ENCODE measurements around the gene LRP6.

Gene LRP6

DNA sequence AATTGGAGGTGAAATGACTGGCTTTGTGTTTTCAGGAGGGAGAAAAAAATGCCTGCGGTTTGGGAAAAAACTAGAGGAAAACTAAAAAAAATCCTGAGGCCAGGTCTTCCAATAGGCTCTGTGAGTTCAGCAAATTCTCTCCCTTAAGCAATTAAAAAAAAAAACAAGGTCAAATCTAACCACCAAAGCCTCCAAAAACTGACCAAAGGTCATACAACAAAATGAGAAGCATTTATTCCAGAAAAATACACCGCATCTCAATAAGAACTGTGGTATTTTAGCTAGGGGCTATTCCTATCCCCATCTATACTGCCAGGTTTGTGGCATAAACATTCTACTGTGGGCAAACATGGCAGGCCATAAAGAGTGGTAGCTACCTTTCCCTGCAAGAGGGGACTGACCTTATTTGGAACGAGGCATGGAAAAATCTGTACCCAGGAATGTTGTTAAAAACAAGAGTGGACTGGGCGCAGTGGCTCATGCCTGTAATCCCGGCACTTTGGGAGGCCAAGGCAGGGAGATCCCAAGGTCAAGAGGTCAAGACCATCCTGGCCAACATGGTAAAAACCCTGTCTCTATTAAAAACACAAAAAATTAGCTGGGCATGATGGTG lies 60.0 kb downstream of the LRP6 start:
- Histone ChIP-seq H3K27me3 (ENCODE audit: insufficient read depth, low read length, poor library complexity, severe bottlenecking) (no peaks in the 10 kb centered on the region), H3K4me1 (ENCODE audit: insufficient read depth, low read length, poor library complexity, severe bottlenecking) (no peaks in the 10 kb centered on the region), H3K9me3 (ENCODE audit: insufficient read depth, low read depth, low read length) (no peaks in the 10 kb centered on the region), H3K4me3 (ENCODE audit: low read length, poor library complexity, severe bottlenecking) (no peak overlapping the region), H4K20me1 (ENCODE audit: insufficient read depth, low read length, poor library complexity, severe bottlenecking) (no peaks in the 10 kb centered on the region), H3F3A (ENCODE audit: low read depth) (no peaks in the 10 kb centered on the region), H3K36me3 (ENCODE audit: insufficient read depth, low read length) (no peaks in the 10 kb centered on the region), H3K9me2 (replicated peaks; ENCODE audit: low read depth, low read length) (no peaks in the 10 kb centered on the region), H2AFZ (ENCODE audit: low read length) (no peak overlapping the region), H3K9ac (ENCODE audit: low read depth, low read length, poor library complexity, severe bottlenecking) (no peak overlapping the region), H3K4me2 (ENCODE audit: low read depth, low read length, poor library complexity, severe bottlenecking) (no peak overlapping the region), H3K79me2 (ENCODE audit: insufficient read depth, low read length) (no peaks in the 10 kb centered on the region)
- TF ChIP-seq EZH2phosphoT487 (IDR thresholded peaks at IDR 0.05; ENCODE audit: borderline replicate concordance): no peak
- TF ChIP-seq, protein P1, sequence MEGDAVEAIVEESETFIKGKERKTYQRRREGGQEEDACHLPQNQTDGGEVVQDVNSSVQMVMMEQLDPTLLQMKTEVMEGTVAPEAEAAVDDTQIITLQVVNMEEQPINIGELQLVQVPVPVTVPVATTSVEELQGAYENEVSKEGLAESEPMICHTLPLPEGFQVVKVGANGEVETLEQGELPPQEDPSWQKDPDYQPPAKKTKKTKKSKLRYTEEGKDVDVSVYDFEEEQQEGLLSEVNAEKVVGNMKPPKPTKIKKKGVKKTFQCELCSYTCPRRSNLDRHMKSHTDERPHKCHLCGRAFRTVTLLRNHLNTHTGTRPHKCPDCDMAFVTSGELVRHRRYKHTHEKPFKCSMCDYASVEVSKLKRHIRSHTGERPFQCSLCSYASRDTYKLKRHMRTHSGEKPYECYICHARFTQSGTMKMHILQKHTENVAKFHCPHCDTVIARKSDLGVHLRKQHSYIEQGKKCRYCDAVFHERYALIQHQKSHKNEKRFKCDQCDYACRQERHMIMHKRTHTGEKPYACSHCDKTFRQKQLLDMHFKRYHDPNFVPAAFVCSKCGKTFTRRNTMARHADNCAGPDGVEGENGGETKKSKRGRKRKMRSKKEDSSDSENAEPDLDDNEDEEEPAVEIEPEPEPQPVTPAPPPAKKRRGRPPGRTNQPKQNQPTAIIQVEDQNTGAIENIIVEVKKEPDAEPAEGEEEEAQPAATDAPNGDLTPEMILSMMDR (conservative IDR thresholded peaks at IDR 0.05; ENCODE audit: low read length): no peak

DNA sequence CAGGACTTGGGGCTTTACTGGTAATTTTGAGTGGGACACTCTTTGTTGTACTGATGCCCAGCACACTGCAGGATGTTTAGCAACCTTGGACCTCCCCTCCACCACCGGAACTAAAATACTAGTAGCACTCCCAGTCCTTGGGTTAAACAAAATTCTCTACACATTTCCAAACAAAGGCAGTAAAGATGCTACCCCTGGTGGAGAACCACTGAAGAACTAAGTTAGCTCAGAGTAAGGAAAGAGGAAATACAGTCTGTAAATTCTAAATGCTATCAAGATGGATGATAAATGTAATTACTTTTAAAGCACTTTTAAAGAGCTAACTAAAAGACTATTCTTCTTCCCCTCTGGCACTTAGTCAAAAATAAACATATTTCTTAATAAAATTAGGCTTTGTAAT lies 64.1 kb downstream of the LRP6 start:
- no peak overlapping the region for H2AFZ ChIP-seq (ENCODE audit: low read length)
- no peaks in the 10 kb centered on the region for H3K9me3 ChIP-seq (ENCODE audit: insufficient read depth, low read depth, low read length)
- H3K9me2 ChIP-seq (replicated peaks; ENCODE audit: low read depth, low read length): no peaks in the 10 kb centered on the region
- no peaks in the 10 kb centered on the region for H3K4me1 ChIP-seq (ENCODE audit: insufficient read depth, low read length, poor library complexity, severe bottlenecking)
- H3K36me3 ChIP-seq (ENCODE audit: insufficient read depth, low read length): no peaks in the 10 kb centered on the region; the same call in 1 of the 2 replicates
- H3K4me3 ChIP-seq (ENCODE audit: low read length, poor library complexity, severe bottlenecking): no peak overlapping the region
- TF ChIP-seq, protein P1 (conservative IDR thresholded peaks at IDR 0.05; ENCODE audit: low read length): no peak
- no peak for TF ChIP-seq EZH2phosphoT487 (IDR thresholded peaks at IDR 0.05; ENCODE audit: borderline replicate concordance)
- no peak overlapping the region for H3K9ac ChIP-seq (ENCODE audit: low read depth, low read length, poor library complexity, severe bottlenecking)
- no peaks in the 10 kb centered on the region for H4K20me1 ChIP-seq (ENCODE audit: insufficient read depth, low read length, poor library complexity, severe bottlenecking)
- H3F3A ChIP-seq (ENCODE audit: low read depth): no peaks in the 10 kb centered on the region
- no peaks in the 10 kb centered on the region for H3K79me2 ChIP-seq (ENCODE audit: insufficient read depth, low read length)
- H3K27me3 ChIP-seq (ENCODE audit: insufficient read depth, low read length, poor library complexity, severe bottlenecking): no peaks in the 10 kb centered on the region
- H3K4me2 ChIP-seq (ENCODE audit: low read depth, low read length, poor library complexity, severe bottlenecking): no peak overlapping the region

DNA sequence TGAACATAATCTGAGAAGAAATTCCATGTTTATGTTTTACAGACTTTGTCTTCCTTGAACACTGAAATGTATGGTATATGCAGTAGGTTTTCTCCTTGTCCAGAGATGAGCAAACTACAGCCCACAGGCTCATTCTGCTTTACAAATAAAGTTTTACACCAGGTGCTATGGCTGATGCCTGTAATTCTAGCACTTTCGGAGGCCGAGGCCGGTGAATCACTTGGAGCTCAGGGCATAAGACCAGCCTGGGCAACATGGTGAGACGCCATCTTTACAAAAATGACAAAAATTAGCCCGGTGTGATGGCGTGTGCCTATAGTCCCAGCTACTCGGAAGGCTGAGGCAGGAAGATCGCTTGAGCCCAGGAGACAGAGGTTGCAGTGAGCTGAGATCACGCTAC lies 64.7 kb downstream of the LRP6 start:
- no peak overlapping the region for H2AFZ ChIP-seq (ENCODE audit: low read length)
- no peaks in the 10 kb centered on the region for H3K9me3 ChIP-seq (ENCODE audit: insufficient read depth, low read depth, low read length)
- H3F3A ChIP-seq (ENCODE audit: low read depth): no peaks in the 10 kb centered on the region
- no peak overlapping the region for H3K4me2 ChIP-seq (ENCODE audit: low read depth, low read length, poor library complexity, severe bottlenecking)
- no peaks in the 10 kb centered on the region for H3K4me1 ChIP-seq (ENCODE audit: insufficient read depth, low read length, poor library complexity, severe bottlenecking)
- H3K27me3 ChIP-seq (ENCODE audit: insufficient read depth, low read length, poor library complexity, severe bottlenecking): no peaks in the 10 kb centered on the region
- H3K9ac ChIP-seq (ENCODE audit: low read depth, low read length, poor library complexity, severe bottlenecking): no peak overlapping the region
- TF ChIP-seq, protein P1 (conservative IDR thresholded peaks at IDR 0.05; ENCODE audit: low read length): no peak
- TF ChIP-seq EZH2phosphoT487 (IDR thresholded peaks at IDR 0.05; ENCODE audit: borderline replicate concordance): no peak
- no peaks in the 10 kb centered on the region; the same call in 1 of the 2 replicates for H3K36me3 ChIP-seq (ENCODE audit: insufficient read depth, low read length)
- H3K4me3 ChIP-seq (ENCODE audit: low read length, poor library complexity, severe bottlenecking): no peak overlapping the region
- H3K79me2 ChIP-seq (ENCODE audit: insufficient read depth, low read length): no peaks in the 10 kb centered on the region
- no peaks in the 10 kb centered on the region for H4K20me1 ChIP-seq (ENCODE audit: insufficient read depth, low read length, poor library complexity, severe bottlenecking)
- H3K9me2 ChIP-seq (replicated peaks; ENCODE audit: low read depth, low read length): no peaks in the 10 kb centered on the region

All from Loucy (cell line).